HEK293 (cell line): Measurements from ENCODE around the gene GPR4.
A peak's percentile ranks its signal among the peaks of the same experiment; 100 is the strongest.

Experiments used
- ZNF302 ChIP-seq: fragments of 450-650 bp; formaldehyde crosslinking; IDR thresholded peaks from 2 replicates; pipeline ENCODE4 v1.5.1; 2016; ENCODE audit warnings: missing biosample characterization, missing genetic modification characterization, low read depth
- ZNF621 ChIP-seq: fragments of 450-650 bp; formaldehyde crosslinking; IDR thresholded peaks from 2 replicates; pipeline ENCODE4 v1.5.1; 2017; ENCODE audit warnings: missing biosample characterization, missing genetic modification characterization
- ZNF629 ChIP-seq: fragments of 450-650 bp; formaldehyde crosslinking; IDR thresholded peaks from 2 replicates; pipeline ENCODE4 v1.5.1; 2017; ENCODE audit warnings: missing biosample characterization, missing genetic modification characterization

DNA sequence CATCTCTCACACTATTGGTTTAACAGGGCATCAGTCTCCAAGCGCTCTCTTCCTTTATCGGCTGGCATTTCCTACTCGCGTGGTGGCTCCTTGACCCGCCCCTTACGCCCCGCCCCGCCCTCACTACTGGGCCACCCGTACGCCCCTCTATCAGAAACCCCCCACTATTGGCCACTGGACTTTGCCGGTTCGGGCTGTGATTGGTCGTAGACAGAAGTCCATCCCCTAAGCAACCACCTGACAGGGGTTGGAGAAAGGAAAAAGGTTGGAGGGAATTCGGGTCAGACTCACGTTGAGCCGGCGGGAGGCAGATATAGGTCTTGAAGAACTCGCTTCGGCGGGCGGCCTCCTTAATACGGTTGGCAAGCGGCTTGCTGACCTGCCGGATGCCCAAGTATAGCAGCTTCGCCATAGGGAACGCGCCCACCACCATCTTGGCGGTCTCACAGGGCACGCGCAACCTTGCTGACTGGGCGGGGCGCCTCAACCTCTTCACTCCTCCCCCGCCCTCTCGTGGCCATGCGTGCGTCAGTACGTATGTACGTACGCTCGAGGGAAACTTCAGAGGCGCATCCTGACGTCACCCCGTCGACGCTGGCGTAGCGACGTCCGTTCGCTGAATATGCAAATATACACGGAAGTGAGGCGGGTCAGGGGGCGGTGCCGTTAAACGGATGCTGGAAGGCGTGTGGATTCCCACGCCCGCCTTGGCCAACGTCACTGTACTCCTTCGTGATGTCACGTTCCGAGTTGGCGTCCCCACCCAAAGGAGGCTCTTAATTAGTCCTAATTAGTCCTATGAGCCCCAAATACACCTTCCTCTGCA lies 17.5 kb downstream of the GPR4 start, which contains the start of gene OPA3:
- TF ChIP-seq ZNF302 (tag by site-specific recombination) (no peak), ZNF629 (peak; percentile 100), ZNF621 (tag by site-specific recombination) (no peak)
